ENCODE data around the gene MSANTD2. TPM values are rescaled to one million over a fixed set of nuclear protein-coding genes. Genes with fewer than 3 reads are reported as not detected.

The MSANTD2 gene
- total and polyA plus RNA-seq, 2 donors from 2014 or later: 6.5 to 16.4 TPM

DNA sequence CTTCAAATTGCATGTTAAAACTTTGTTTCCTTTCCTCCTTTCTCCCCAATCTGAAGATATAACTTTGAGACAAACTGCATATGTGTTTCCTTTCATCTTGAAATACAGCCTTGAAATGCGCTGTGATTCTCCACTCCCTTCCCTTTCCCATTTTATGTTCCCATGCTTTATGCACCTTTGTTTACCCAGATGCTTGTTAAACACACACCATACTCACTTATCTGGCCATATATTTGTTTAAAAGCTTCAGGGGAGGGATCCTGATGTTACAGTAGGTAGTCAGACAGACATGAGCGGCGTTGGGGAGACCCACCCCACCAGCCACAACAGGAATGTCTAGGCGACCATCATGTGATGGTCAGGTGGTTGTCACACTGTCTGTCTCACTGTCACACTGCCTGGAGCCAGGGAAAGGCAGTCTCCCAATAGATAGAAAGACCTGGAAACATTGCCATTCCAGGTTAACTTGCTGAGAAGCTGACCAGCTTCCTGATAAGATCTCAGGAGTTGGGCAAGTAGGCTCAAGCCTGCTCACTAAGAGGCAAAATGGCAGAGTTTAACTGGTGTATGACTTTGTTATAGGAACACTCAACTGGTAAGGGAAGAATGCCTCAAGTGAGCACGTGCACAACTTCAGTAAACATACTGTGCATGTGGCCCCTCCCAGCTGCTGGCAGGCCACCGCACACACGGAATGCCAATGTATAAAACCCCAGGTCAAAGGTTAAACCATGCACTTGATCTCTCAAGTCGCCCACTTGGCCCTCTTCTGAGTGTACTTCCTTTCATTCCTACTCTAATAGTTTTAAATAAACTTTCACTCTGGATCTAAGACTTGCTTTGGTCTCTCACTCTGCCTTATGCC lies 23.5 kb upstream of the MSANTD2 start:
- Histone ChIP-seq H3K9me3 (ENCODE audit: control insufficient read depth in 2 of 3, insufficient read depth in 1 of 3, low read length in 3 of 3) (no peaks in the 10 kb centered on the region), H3K36me3 (ENCODE audit: control insufficient read depth in 2 of 3, insufficient read depth in 3 of 3, low read length in 3 of 3) (no peaks in the 10 kb centered on the region), H3K4me3 (ENCODE audit: low read length in 3 of 3) (no peak overlapping the region), H3K9ac (ENCODE audit: low read length in 3 of 3) (no peak overlapping the region), H3K27me3 (ENCODE audit: control insufficient read depth, insufficient read depth, low read length) (no peaks in the 10 kb centered on the region), H3K4me1 (ENCODE audit: control insufficient read depth in 2 of 3, insufficient read depth in 2 of 3, low read depth in 1 of 3, low read length in 3 of 3) (no peaks in the 10 kb centered on the region), H3K27ac (ENCODE audit: low read depth in 2 of 2, low read length in 2 of 2) (no peak overlapping the region)
- TF ChIP-seq, protein P1, sequence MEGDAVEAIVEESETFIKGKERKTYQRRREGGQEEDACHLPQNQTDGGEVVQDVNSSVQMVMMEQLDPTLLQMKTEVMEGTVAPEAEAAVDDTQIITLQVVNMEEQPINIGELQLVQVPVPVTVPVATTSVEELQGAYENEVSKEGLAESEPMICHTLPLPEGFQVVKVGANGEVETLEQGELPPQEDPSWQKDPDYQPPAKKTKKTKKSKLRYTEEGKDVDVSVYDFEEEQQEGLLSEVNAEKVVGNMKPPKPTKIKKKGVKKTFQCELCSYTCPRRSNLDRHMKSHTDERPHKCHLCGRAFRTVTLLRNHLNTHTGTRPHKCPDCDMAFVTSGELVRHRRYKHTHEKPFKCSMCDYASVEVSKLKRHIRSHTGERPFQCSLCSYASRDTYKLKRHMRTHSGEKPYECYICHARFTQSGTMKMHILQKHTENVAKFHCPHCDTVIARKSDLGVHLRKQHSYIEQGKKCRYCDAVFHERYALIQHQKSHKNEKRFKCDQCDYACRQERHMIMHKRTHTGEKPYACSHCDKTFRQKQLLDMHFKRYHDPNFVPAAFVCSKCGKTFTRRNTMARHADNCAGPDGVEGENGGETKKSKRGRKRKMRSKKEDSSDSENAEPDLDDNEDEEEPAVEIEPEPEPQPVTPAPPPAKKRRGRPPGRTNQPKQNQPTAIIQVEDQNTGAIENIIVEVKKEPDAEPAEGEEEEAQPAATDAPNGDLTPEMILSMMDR (IDR thresholded peaks at IDR 0.05; ENCODE audit: borderline replicate concordance, extremely low read depth, insufficient read depth): no peak
- intact Hi-C loops (cut with DNase I): no loop called here
- FAIRE-seq (no peak), DNase-seq (no peak)

GRCh38 chr11:124821995-124822730 lies 22.0 kb upstream of the MSANTD2 start:
- Histone ChIP-seq H3K36me3 (ENCODE audit: control insufficient read depth in 2 of 3, insufficient read depth in 3 of 3, low read length in 3 of 3) (no peaks in the 10 kb centered on the region), H3K9ac (ENCODE audit: low read length in 3 of 3) (no peak overlapping the region), H3K4me3 (ENCODE audit: low read length in 3 of 3) (no peak overlapping the region), H3K4me1 (ENCODE audit: control insufficient read depth in 2 of 3, insufficient read depth in 2 of 3, low read depth in 1 of 3, low read length in 3 of 3) (no peaks in the 10 kb centered on the region), H3K27ac (ENCODE audit: low read depth in 2 of 2, low read length in 2 of 2) (no peak overlapping the region), H3K9me3 (ENCODE audit: control insufficient read depth in 2 of 3, insufficient read depth in 1 of 3, low read length in 3 of 3) (no peaks in the 10 kb centered on the region), H3K27me3 (ENCODE audit: control insufficient read depth, insufficient read depth, low read length) (no peaks in the 10 kb centered on the region)
- intact Hi-C loops (cut with DNase I): no loop called here
- DNase-seq (no peak), FAIRE-seq (no peak)
- TF ChIP-seq, protein P1 (IDR thresholded peaks at IDR 0.05; ENCODE audit: borderline replicate concordance, extremely low read depth, insufficient read depth): no peak

DNA sequence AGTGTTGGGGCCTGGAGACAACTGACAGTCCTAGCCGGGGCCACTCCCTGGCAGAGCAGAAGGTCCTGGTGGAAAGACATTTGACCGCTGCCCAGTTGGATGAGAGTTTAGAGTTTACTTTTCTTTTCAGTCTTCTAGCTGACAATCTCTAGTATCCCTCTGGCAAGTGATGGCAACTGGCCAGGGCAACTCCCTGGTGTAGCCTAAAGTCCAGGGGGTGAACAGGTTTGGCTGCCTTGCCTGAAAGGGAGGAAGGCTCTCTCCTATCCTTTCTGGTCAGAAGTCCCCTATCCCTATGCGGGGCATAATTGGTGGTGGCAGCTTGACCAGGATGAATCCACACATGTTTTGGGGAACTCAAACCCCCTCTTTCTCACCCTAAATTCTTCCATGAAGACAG lies 16.8 kb upstream of the MSANTD2 start:
- DNase-seq (no peak), FAIRE-seq (no peak)
- Histone ChIP-seq H3K36me3 (ENCODE audit: control insufficient read depth in 2 of 3, insufficient read depth in 3 of 3, low read length in 3 of 3) (no peaks in the 10 kb centered on the region), H3K4me3 (ENCODE audit: low read length in 3 of 3) (no peak overlapping the region), H3K4me1 (ENCODE audit: control insufficient read depth in 2 of 3, insufficient read depth in 2 of 3, low read depth in 1 of 3, low read length in 3 of 3) (no peaks in the 10 kb centered on the region), H3K9me3 (ENCODE audit: control insufficient read depth in 2 of 3, insufficient read depth in 1 of 3, low read length in 3 of 3) (no peaks in the 10 kb centered on the region), H3K27me3 (ENCODE audit: control insufficient read depth, insufficient read depth, low read length) (no peaks in the 10 kb centered on the region), H3K27ac (ENCODE audit: low read depth in 2 of 2, low read length in 2 of 2) (no peak overlapping the region), H3K9ac (ENCODE audit: low read length in 3 of 3) (no peak overlapping the region)
- TF ChIP-seq, protein P1 (IDR thresholded peaks at IDR 0.05; ENCODE audit: borderline replicate concordance, extremely low read depth, insufficient read depth): no peak
- intact Hi-C loops (cut with DNase I): no loop called here
